Colon (tissue), 2 donors: ENCODE measurements around the gene HSPA9.
A peak's percentile ranks its signal among the peaks of the same experiment; 100 is the strongest.

ENCODE experiments used
- FAIRE-seq: peaks from 2 replicates; lab custom pipeline; 2012; peaks lifted over from hg19 to GRCh38; lab: Jason Lieb, UNC
- donor health status: control.
- donor health status: control.

HSPA9 gene

GRCh38 chr5:138560971-138561370 is 14.2 kb downstream of the HSPA9 start:
- no peak for FAIRE-seq

- no peak for FAIRE-seq
These were observed 15.3 kb downstream of the HSPA9 start for GRCh38 chr5:138559937-138560336.

GRCh38 chr5:138557677-138558076 is 17.5 kb downstream of the HSPA9 start:
- no peak for FAIRE-seq

- FAIRE-seq = no peak
These were observed 21.1 kb downstream of the HSPA9 start for GRCh38 chr5:138554143-138554542.

GRCh38 chr5:138553437-138554095 is 21.6 kb downstream of the HSPA9 start:
- no peak for FAIRE-seq

GRCh38 chr5:138552657-138553056 is 22.5 kb downstream of the HSPA9 start:
- no peak for FAIRE-seq

GRCh38 chr5:138549414-138549813 is 25.8 kb downstream of the HSPA9 start:
- FAIRE-seq = no peak

- FAIRE-seq = no peak
These were observed 29.2 kb downstream of the HSPA9 start for GRCh38 chr5:138545919-138546562.

- no peak for FAIRE-seq
These were observed 30.7 kb downstream of the HSPA9 start for GRCh38 chr5:138544181-138545134.

- FAIRE-seq = no peak
These were observed 31.5 kb downstream of the HSPA9 start for GRCh38 chr5:138543730-138544104.

GRCh38 chr5:138542956-138543729 is 32.1 kb downstream of the HSPA9 start, which contains the start of gene ETF1:
ETF1 (minus strand) TSS chr5:138543236; CDS start chr5:138542918, 318 bp downstream.
- FAIRE-seq = peak; percentile 58

- no peak for FAIRE-seq
These were observed 32.8 kb downstream of the HSPA9 start for GRCh38 chr5:138542180-138542955.

- FAIRE-seq = no peak
These were observed 33.6 kb downstream of the HSPA9 start for GRCh38 chr5:138541511-138542179.

GRCh38 chr5:138539791-138540190 is 35.4 kb downstream of the HSPA9 start:
- FAIRE-seq = no peak

GRCh38 chr5:138538943-138539627 is 36.1 kb downstream of the HSPA9 start:
- FAIRE-seq = no peak

- no peak for FAIRE-seq
These were observed 38.4 kb downstream of the HSPA9 start for GRCh38 chr5:138536665-138537315.

GRCh38 chr5:138536215-138536614 is 39.0 kb downstream of the HSPA9 start:
- no peak for FAIRE-seq

GRCh38 chr5:138533973-138534941 is 40.9 kb downstream of the HSPA9 start:
- no peak for FAIRE-seq
